DOHH2 (cell line): ENCODE measurements around the gene SENP6.

Source experiments
- CTCF ChIP-seq: fragments of 200-600 bp; sonication (generic); IDR thresholded peaks from one replicate; pipeline ENCODE4 v1.5.1; 2014; ENCODE audit warnings: antibody characterized with exemption, mild to moderate bottlenecking, low read depth, low read length; ENCODE audit not compliant: poor library complexity, severe bottlenecking
- EZH2phosphoT487 ChIP-seq: fragments of 200-600 bp; sonication (generic); IDR thresholded peaks from 2 replicates; pipeline ENCODE4 v1.6.1; 2017; ENCODE audit warnings: borderline replicate concordance, mild to moderate bottlenecking, antibody characterized with exemption, low read length, moderate library complexity, mixed read lengths

- no peak for TF ChIP-seq EZH2phosphoT487
- TF ChIP-seq CTCF: no peak
These were observed 92.7 kb downstream of the SENP6 start for GRCh38 chr6:75694406-75694805.
